Common myeloid progenitor, CD34-positive (primary cell): ENCODE results near the gene LMAN1.

ENCODE experiments used
- CTCF ChIA-PET: fragments of 350-600 bp; sonication (Branson Sonifier 250); formaldehyde crosslinking; loops from one replicate; lab custom pipeline; 2021; ENCODE audit warnings: antibody characterized with exemption; lab: Charles Lee
- POLR2A ChIA-PET: fragments of 350-600 bp; sonication (Branson Sonifier 250); formaldehyde crosslinking; loops from one replicate; lab custom pipeline; 2021; ENCODE audit warnings: antibody characterized with exemption; lab: Charles Lee
- DNase-seq, 3 donors: peaks; one replicate each; pipeline versions ENCODE4 v3.0.0 to v3.0.0-alpha.2; 2013
- H3K27ac ChIP-seq, 2 experiments: 1 replicate in 1 of 2; 2 replicates in 1 of 2; pipeline ENCODE4 v1.7.0; 2013; ENCODE audit warnings: inconsistent platforms in 2 of 2, low read length in 2 of 2, mild to moderate bottlenecking in 2 of 2, low read depth in 1 of 2, moderate library complexity in 1 of 2; ENCODE audit not compliant: severe bottlenecking in 2 of 2, insufficient read depth in 1 of 2, poor library complexity in 1 of 2
- H3K27me3 ChIP-seq, 5 experiments: replicated peaks in 2 of 5; 1 replicate in 3 of 5; 2 replicates in 2 of 5; pipeline versions ENCODE4 v1.6.1 to v1.7.0; 2013; ENCODE audit warnings: low read length in 4 of 5, mild to moderate bottlenecking in 2 of 5, moderate library complexity in 2 of 5, inconsistent platforms in 1 of 5; ENCODE audit not compliant: insufficient read depth in 5 of 5, control insufficient read depth in 4 of 5
- H3K36me3 ChIP-seq, 4 experiments: 1 replicate in 2 of 4; 2 replicates in 2 of 4; pipeline versions ENCODE4 v1.6.1 to v1.7.0; 2013; ENCODE audit warnings: low read length in 3 of 4, control low read depth in 1 of 4, mild to moderate bottlenecking in 1 of 4; ENCODE audit not compliant: control insufficient read depth in 4 of 4, insufficient read depth in 4 of 4
- H3K4me1 ChIP-seq, 4 experiments: 1 replicate in 3 of 4; 2 replicates in 1 of 4; pipeline versions ENCODE4 v1.6.1 to v1.7.1; 2013; ENCODE audit warnings: low read length in 3 of 4, mild to moderate bottlenecking in 3 of 4, control low read depth in 1 of 4, inconsistent platforms in 1 of 4, moderate library complexity in 1 of 4; ENCODE audit not compliant: control insufficient read depth in 4 of 4, insufficient read depth in 4 of 4; ENCODE audit errors: control extremely low read depth in 1 of 4
- H3K4me3 ChIP-seq, 7 experiments: 1 replicate in 4 of 7; 2 replicates in 3 of 7; pipeline versions ENCODE4 v1.5.1 to v1.7.0; 2013; ENCODE audit warnings: mild to moderate bottlenecking in 7 of 7, low read length in 6 of 7, moderate library complexity in 6 of 7, inconsistent platforms in 2 of 7, low read depth in 2 of 7, control low read depth in 1 of 7; ENCODE audit not compliant: insufficient read depth in 4 of 7, control insufficient read depth in 1 of 7; ENCODE audit errors: extremely low read depth in 1 of 7
- H3K9me3 ChIP-seq, 5 experiments: 1 replicate in 4 of 5; 2 replicates in 1 of 5; pipeline versions ENCODE4 v1.6.1 to v1.7.1; 2013; ENCODE audit warnings: low read length in 4 of 5, mild to moderate bottlenecking in 2 of 5, inconsistent platforms in 1 of 5, low read depth in 1 of 5, moderate library complexity in 1 of 5; ENCODE audit not compliant: control insufficient read depth in 4 of 5, insufficient read depth in 2 of 5; ENCODE audit errors: control extremely low read depth in 1 of 5
- WGBS: methylation state at CpG from one replicate; pipeline ENCODE4 v1.1.5; 2013; ENCODE audit not compliant: insufficient coverage; 5-methylcytosine and 5-hydroxymethylcytosine counted together

LMAN1 gene

DNA sequence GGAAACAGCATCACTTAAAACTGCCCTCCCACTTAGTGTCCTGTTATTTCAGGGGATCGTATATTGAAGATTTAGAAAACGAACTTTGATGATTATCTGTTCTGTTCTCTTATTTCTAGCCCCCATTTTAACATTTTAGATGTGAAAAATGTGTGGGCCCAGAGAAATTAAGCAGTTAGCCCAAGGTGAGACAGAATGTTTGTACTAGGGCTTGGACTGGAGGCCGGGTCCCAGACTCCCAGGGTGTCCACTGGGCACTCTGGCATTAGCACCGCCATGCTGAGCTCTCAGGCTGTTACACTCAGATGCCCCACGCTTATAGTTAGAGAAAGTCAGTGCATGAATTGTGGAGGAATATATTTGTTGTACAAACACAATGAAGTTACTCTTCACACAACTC is 80.3 kb downstream of the LMAN1 start:
- Histone ChIP-seq H3K4me1 (peaks cover 0 to 5% (median 2%) of the 10 kb centered on the region in 4 experiments), H3K27ac (no peak overlapping the region), H3K4me3 (no peak overlapping the region), H3K27me3 (peaks cover 21 to 87% (median 41%) of the 10 kb centered on the region in 5 experiments), H3K36me3 (no peaks in the 10 kb centered on the region), H3K9me3 (peaks cover 0 to 2% (median 0%) of the 10 kb centered on the region in 5 experiments)
- no peak for DNase-seq
- WGBS, result no CpG with 5 or more reads among the region's 5 CpGs
- POLR2A ChIA-PET, result no interaction called here
- CTCF ChIA-PET, result interaction anchor here (1.3 kb wide), 1 partner anchor 16 kb away, joined by 3 read pairs; no protein-coding TSS in a partner anchor
